ENCODE measurements around the gene ADGRF3. TPM values are rescaled to one million over a fixed set of nuclear protein-coding genes. Genes with fewer than 3 reads are reported as not detected.

Gene ADGRF3
- total and polyA plus RNA-seq, 2 of the 8 experiments (the other 6 are each of a cell fraction or from before 2014, with no cell fraction given), result 0.54 to 0.69 TPM

DNA sequence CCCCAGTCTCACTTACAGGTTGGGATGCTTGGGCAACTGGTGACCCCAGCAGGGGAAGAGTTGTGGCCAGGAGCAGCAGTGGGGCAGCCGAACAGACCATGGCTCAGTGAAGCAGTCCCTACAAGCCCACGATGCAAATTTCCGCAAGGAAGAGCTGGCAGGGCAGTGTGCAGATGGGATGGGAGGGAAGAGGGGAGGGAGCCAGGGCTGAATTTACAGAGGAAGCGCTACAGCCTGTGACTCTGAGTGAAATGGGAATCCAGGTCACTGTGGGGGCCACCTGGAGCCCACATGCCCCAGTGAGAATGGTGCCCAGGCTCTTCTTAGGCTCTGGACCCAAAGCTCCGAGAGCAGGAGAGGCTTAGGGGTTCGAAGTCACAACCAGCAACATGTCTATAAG, 27.6 kb downstream of the ADGRF3 start:
- 58% methylated on average over 6 of the region's 6 CpGs; no CpG with 5 or more reads in 1 of the 2 experiments for WGBS, 2 experiments (ENCODE audit: extremely low coverage in 1 of 2, insufficient coverage in 1 of 2, insufficient read length in 1 of 2, insufficient replicate concordance in 2 of 2, low coverage in 1 of 2, low lambda C conversion rate in 2 of 2, missing lambda C conversion rate in 1 of 2)
- CTCF ChIA-PET (ENCODE audit: partially characterized antibody), result interaction anchor here (0.9 to 4.6 kb wide), 9 partner anchors 8 to 142 kb away, joined by 3 to 24 read pairs (median 3); no protein-coding TSS in a partner anchor

More for the DNA sequence above, 27.6 kb downstream of the ADGRF3 start:
- POLR2A ChIA-PET (ENCODE audit: partially characterized antibody), result interaction anchor here (0.7 to 5.1 kb wide), 6 partner anchors 9 to 140 kb away, joined by 3 to 35 read pairs (median 4); partner anchors contain the start of gene SELENOI
- Histone ChIP-seq H4K8ac (ENCODE audit: extremely low read depth, insufficient read depth, low read length) (no peak overlapping the region), H3K9me3 (ENCODE audit: insufficient read depth in 2 of 2, low read depth in 1 of 2, low read length in 1 of 2) (no peaks in the 10 kb centered on the region), H2AK5ac (ENCODE audit: low read depth, low read length) (no peak overlapping the region), H2BK5ac (ENCODE audit: low read depth, low read length) (peak overlapping the region; percentile 64; the same call in 1 of the 2 replicates), H2BK120ac (replicated peaks; ENCODE audit: low read depth, low read length) (no peak overlapping the region), H3K14ac (ENCODE audit: insufficient read length) (no peak overlapping the region), H4K91ac (replicated peaks; ENCODE audit: insufficient read length, low read length) (peak overlapping the region; percentile 22), H2BK12ac (ENCODE audit: low read depth, low read length) (no peak overlapping the region), H3K79me1 (ENCODE audit: low read depth, low read length) (no peaks in the 10 kb centered on the region), H3K36me3 (ENCODE audit: control insufficient read depth in 2 of 4, insufficient read depth in 4 of 4, low read length in 3 of 4) (no peaks in the 10 kb centered on the region), H3K79me2 (ENCODE audit: control insufficient read depth in 1 of 2, insufficient read depth in 2 of 2, low read length in 2 of 2) (no peaks in the 10 kb centered on the region), H3K18ac (ENCODE audit: extremely low read depth, low read length) (peak overlapping the region; percentile 39), H3K23me2 (ENCODE audit: low read depth, low read length) (no peaks in the 10 kb centered on the region), H3K9ac (replicated peaks in 1 of 4; ENCODE audit: extremely low read depth in 1 of 4, low read depth in 3 of 4, low read length in 3 of 4) (no peak overlapping the region), H3K4me1 (replicated peaks in 1 of 4; ENCODE audit: control insufficient read depth in 3 of 4, insufficient read depth in 4 of 4, low read length in 3 of 4) (peaks cover 0 to 7% (median 3%) of the 10 kb centered on the region in 4 experiments; a peak in 4 of 7 replicates), H3K27ac (ENCODE audit: low read depth, low read length) (no peak overlapping the region), H4K5ac (ENCODE audit: insufficient read length, low read depth, low read length) (peak overlapping the region; percentile 6), H3K56ac (replicated peaks; ENCODE audit: insufficient read length, low read depth, low read length) (no peak overlapping the region), H3K4me3 (ENCODE audit: extremely low read depth in 1 of 4, insufficient read depth in 2 of 4, low read depth in 3 of 4, low read length in 4 of 4) (peak overlapping the region in 1 of 4 experiments; percentile 35; a peak in 1 of 8 replicates), H2BK15ac (ENCODE audit: low read length) (no peak overlapping the region), H3K4ac (replicated peaks; ENCODE audit: insufficient read length, low read depth, low read length) (no peak overlapping the region), H4K20me1 (replicated peaks in 1 of 2; ENCODE audit: control insufficient read depth in 1 of 2, insufficient read depth in 2 of 2, low read length in 2 of 2) (no peaks in the 10 kb centered on the region), H2AFZ (ENCODE audit: low read length) (peak overlapping the region; percentile 79; the same call in 1 of the 2 replicates), H3K23ac (ENCODE audit: insufficient read length) (no peak overlapping the region), H3K27me3 (replicated peaks in 1 of 4; ENCODE audit: control insufficient read depth in 3 of 4, extremely low read depth in 1 of 4, insufficient read depth in 3 of 4, low read length in 3 of 4) (no peaks in the 10 kb centered on the region), H2BK20ac (ENCODE audit: low read length) (peak overlapping the region; percentile 27), H3K4me2 (ENCODE audit: insufficient read depth in 1 of 2, low read depth in 2 of 2, low read length in 2 of 2) (peak overlapping the region; percentile 17 to 62; a peak in 3 of 4 replicates)
- no peak for DNase-seq (ENCODE audit: low read depth in 1 of 2, low spot score in 2 of 2)
- FAIRE-seq, result no peak
- no peak for TF ChIP-seq TBP (IDR thresholded peaks at IDR 0.05; ENCODE audit: low read depth, low read length)
- 0 out of 4 replicates have a peak, but pooled peaks of 1 of the 2 experiments have one; percentile 1 for TF ChIP-seq RAD21 (IDR thresholded peaks at IDR 0.05 in 1 of 2, conservative IDR thresholded peaks at IDR 0.05 in 1 of 2; ENCODE audit: low read depth in 2 of 2, low read length in 2 of 2)
